ENCODE measurements around the gene KIF6.

GRCh38 chr6:39476151-39476550 lies 249.1 kb downstream of the KIF6 start:
- TF ChIP-seq, protein P1, sequence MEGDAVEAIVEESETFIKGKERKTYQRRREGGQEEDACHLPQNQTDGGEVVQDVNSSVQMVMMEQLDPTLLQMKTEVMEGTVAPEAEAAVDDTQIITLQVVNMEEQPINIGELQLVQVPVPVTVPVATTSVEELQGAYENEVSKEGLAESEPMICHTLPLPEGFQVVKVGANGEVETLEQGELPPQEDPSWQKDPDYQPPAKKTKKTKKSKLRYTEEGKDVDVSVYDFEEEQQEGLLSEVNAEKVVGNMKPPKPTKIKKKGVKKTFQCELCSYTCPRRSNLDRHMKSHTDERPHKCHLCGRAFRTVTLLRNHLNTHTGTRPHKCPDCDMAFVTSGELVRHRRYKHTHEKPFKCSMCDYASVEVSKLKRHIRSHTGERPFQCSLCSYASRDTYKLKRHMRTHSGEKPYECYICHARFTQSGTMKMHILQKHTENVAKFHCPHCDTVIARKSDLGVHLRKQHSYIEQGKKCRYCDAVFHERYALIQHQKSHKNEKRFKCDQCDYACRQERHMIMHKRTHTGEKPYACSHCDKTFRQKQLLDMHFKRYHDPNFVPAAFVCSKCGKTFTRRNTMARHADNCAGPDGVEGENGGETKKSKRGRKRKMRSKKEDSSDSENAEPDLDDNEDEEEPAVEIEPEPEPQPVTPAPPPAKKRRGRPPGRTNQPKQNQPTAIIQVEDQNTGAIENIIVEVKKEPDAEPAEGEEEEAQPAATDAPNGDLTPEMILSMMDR (IDR thresholded peaks at IDR 0.05) = no peak
- TF ChIP-seq POLR2A (IDR thresholded peaks at IDR 0.05) = no peak
